ENCODE data around the gene SMYD3.

GRCh38 chr1:246506367-246506673 is 759 bp downstream of the SMYD3 start:
- TF ChIP-seq TAF1 (IDR thresholded peaks at IDR 0.05; ENCODE audit: borderline replicate concordance, insufficient read depth, low read length): no peak
- TF ChIP-seq REST (IDR thresholded peaks at IDR 0.05; ENCODE audit: insufficient read depth in 1 of 2, low read depth in 2 of 2, low read length in 2 of 2): no peak
- no peak for TF ChIP-seq POLR2AphosphoS5 (IDR thresholded peaks at IDR 0.05; ENCODE audit: low read depth, low read length)
- no peak for TF ChIP-seq SIN3A (IDR thresholded peaks at IDR 0.05; ENCODE audit: borderline replicate concordance, insufficient read depth, low read length)
- no peak for TF ChIP-seq FOXP2 (optimal IDR thresholded peaks at IDR 0.05; ENCODE audit: borderline replicate concordance, extremely low read depth, extremely low read length, insufficient read depth)
